Liver (tissue), 9 donors: ENCODE measurements around the gene PDLIM5. TPM values are rescaled to one million over a fixed set of nuclear protein-coding genes. Genes with fewer than 3 reads are reported as not detected.

ENCODE experiments used
- DNase-seq: peaks from one replicate; pipeline ENCODE4 v3.0.0-alpha.2; 2017; ENCODE audit warnings: low spot score
- H3K27ac ChIP-seq, 2 donors: one replicate each; pipeline ENCODE4 v1.7.0; 2013; ENCODE audit warnings: inconsistent platforms in 2 of 2, low read length in 2 of 2, control low read depth in 1 of 2, low read depth in 1 of 2, mild to moderate bottlenecking in 1 of 2
- H3K27me3 ChIP-seq, 4 donors: one replicate each; pipeline versions ENCODE4 v1.6.1 to v1.7.0; 2013; ENCODE audit warnings: low read length in 3 of 4, inconsistent platforms in 1 of 4, mild to moderate bottlenecking in 1 of 4, moderate library complexity in 1 of 4; ENCODE audit not compliant: control insufficient read depth in 4 of 4, insufficient read depth in 4 of 4
- H3K36me3 ChIP-seq, 4 donors: one replicate each; pipeline versions ENCODE4 v1.6.1 to v1.7.0; 2013; ENCODE audit warnings: low read length in 3 of 4, mild to moderate bottlenecking in 3 of 4, low read depth in 1 of 4, moderate library complexity in 1 of 4; ENCODE audit not compliant: control insufficient read depth in 4 of 4, insufficient read depth in 3 of 4
- H3K4me1 ChIP-seq, 4 donors: one replicate each; pipeline versions ENCODE4 v1.6.1 to v1.7.0; 2013; ENCODE audit warnings: low read length in 3 of 4, mild to moderate bottlenecking in 3 of 4, moderate library complexity in 1 of 4; ENCODE audit not compliant: control insufficient read depth in 4 of 4, insufficient read depth in 4 of 4
- H3K4me3 ChIP-seq, 3 donors: one replicate each; pipeline versions ENCODE4 v1.6.1 to v1.7.0; 2013; ENCODE audit warnings: low read length in 3 of 3, control low read depth in 1 of 3, low read depth in 1 of 3, mild to moderate bottlenecking in 1 of 3
- H3K9ac ChIP-seq, 2 donors: one replicate each; pipeline ENCODE4 v1.7.0; 2013; ENCODE audit warnings: low read length in 2 of 2, mild to moderate bottlenecking in 2 of 2, moderate library complexity in 2 of 2, control low read depth in 1 of 2, low read depth in 1 of 2
- H3K9me3 ChIP-seq, 4 donors: one replicate each; pipeline versions ENCODE4 v1.6.1 to v1.7.0; 2013; ENCODE audit warnings: low read length in 3 of 4; ENCODE audit not compliant: control insufficient read depth in 4 of 4
- EGR1 ChIP-seq, 2 donors: IDR thresholded peaks; 2 replicates each; pipeline ENCODE4 v1.6.1; 2016 to 2018; ENCODE audit warnings: antibody characterized with exemption in 2 of 2, low read depth in 2 of 2
- FOXA2 ChIP-seq: IDR thresholded peaks from 2 replicates; pipeline ENCODE4 v1.6.1; 2016; ENCODE audit warnings: antibody characterized with exemption
- GABPA ChIP-seq, 2 donors: IDR thresholded peaks in 1 of 2; conservative IDR thresholded peaks in 1 of 2; 2 replicates each; pipeline ENCODE4 v1.6.1; 2016; ENCODE audit warnings: antibody characterized with exemption in 2 of 2, mild to moderate bottlenecking in 1 of 2, moderate library complexity in 1 of 2
- HNF4A ChIP-seq, 2 donors: conservative IDR thresholded peaks; 2 replicates each; pipeline ENCODE4 v1.6.1; 2016; ENCODE audit warnings: antibody characterized with exemption in 2 of 2, mild to moderate bottlenecking in 2 of 2
- HNF4G ChIP-seq: IDR thresholded peaks from 2 replicates; pipeline ENCODE4 v1.6.1; 2016; ENCODE audit warnings: antibody characterized with exemption
- RAD21 ChIP-seq, 2 donors: IDR thresholded peaks; 2 replicates each; pipeline ENCODE4 v1.6.1; 2016; ENCODE audit warnings: antibody characterized with exemption in 2 of 2, mild to moderate bottlenecking in 2 of 2
- RXRA ChIP-seq, 2 donors: IDR thresholded peaks; 2 replicates each; pipeline ENCODE4 v1.6.1; 2017 to 2018; ENCODE audit warnings: antibody characterized with exemption in 2 of 2, mild to moderate bottlenecking in 1 of 2
- SP1 ChIP-seq: IDR thresholded peaks from 2 replicates; pipeline ENCODE4 v1.6.1; 2018; ENCODE audit warnings: antibody characterized with exemption, mild to moderate bottlenecking
- TAF1 ChIP-seq: conservative IDR thresholded peaks from 2 replicates; pipeline ENCODE4 v1.6.1; 2016; ENCODE audit warnings: antibody characterized with exemption, mild to moderate bottlenecking
- YY1 ChIP-seq: IDR thresholded peaks from 2 replicates; pipeline ENCODE4 v1.6.1; 2016; ENCODE audit warnings: antibody characterized with exemption, mild to moderate bottlenecking
- WGBS: extraction: QIAGEN DNeasy Blood & Tissue Kit; methylation state at CpG from one replicate; pipeline ENCODE4 v1.1.7; 2013; 5-methylcytosine and 5-hydroxymethylcytosine counted together
- polyA plus RNA-seq, 2 donors: library from polyadenylated mRNA; stranded (reverse) in 1 of 2; unstranded in 1 of 2; fragments of 200-250 nt in 1 of 2; fragments of >200 nt in 1 of 2; fragmentation: Nextera tagmentation in 1 of 2; extraction: Ambion mirVana in 1 of 2; gene quantifications; one replicate each; pipeline versions ENCODE4 v1.2.1 to v1.2.3, GENCODE V29; 2013 to 2015
- total RNA-seq, 2 donors: library from RNA; depleted of rRNA; stranded (reverse); fragments of >200 nt; gene quantifications; one replicate each; pipeline ENCODE4 v1.2.3, GENCODE V29; 2014
- TF ChIP-seq, protein P1 (sequence below): IDR thresholded peaks from 2 replicates; pipeline ENCODE4 v1.6.1; 2016; ENCODE audit warnings: antibody characterized with exemption
- TF ChIP-seq, protein P2 (sequence below): IDR thresholded peaks from 2 replicates; pipeline ENCODE4 v1.6.1; 2016; ENCODE audit warnings: antibody characterized with exemption
- TF ChIP-seq, protein P3 (sequence below): IDR thresholded peaks from 2 replicates; pipeline ENCODE4 v1.6.1; 2016; ENCODE audit warnings: antibody characterized with exemption
- TF ChIP-seq, protein P4 (sequence below): fragments of 150-350 bp; IDR thresholded peaks from 2 replicates; pipeline ENCODE4 v1.5.1; 2017; ENCODE audit warnings: improper control_type of control experiment, low read depth, low read length; ENCODE audit not compliant: missing input control
- TF ChIP-seq, protein P5 (sequence below): IDR thresholded peaks from 2 replicates; pipeline ENCODE4 v1.6.1; 2016; ENCODE audit warnings: antibody characterized with exemption, mild to moderate bottlenecking
- donor health status: healthy.
- donor health status: healthy.
- donor health status: healthy.
- donor health status: healthy.
- donor health status: healthy.

PDLIM5 gene
- total and polyA plus RNA-seq, 4 donors = 19.1 to 114 (median 67.8) TPM

DNA sequence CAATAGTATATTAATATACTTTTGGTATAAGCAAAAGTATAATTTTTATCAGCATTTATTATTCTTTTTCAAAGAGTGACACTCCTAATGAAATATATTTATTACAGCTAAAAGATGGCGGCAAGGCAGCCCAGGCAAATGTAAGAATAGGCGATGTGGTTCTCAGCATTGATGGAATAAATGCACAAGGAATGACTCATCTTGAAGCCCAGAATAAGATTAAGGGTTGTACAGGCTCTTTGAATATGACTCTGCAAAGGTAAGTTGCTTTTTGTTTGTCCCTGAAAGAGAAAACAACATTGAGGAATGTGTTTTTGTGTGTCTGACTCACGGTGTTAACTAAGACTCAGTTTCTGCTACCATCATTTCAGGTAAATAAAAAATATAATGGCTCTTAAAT lies 71.9 kb downstream of the PDLIM5 start:
- Histone ChIP-seq H3K9ac (no peak overlapping the region), H3K4me3 (no peak overlapping the region), H3K27ac (no peak overlapping the region), H3K4me1 (peaks cover 7 to 41% (median 17%) of the 10 kb centered on the region in 4 donors), H3K27me3 (no peaks in the 10 kb centered on the region), H3K36me3 (peaks cover 0 to 4% (median 2%) of the 10 kb centered on the region in 4 donors), H3K9me3 (no peaks in the 10 kb centered on the region)
- TF ChIP-seq, protein P1, sequence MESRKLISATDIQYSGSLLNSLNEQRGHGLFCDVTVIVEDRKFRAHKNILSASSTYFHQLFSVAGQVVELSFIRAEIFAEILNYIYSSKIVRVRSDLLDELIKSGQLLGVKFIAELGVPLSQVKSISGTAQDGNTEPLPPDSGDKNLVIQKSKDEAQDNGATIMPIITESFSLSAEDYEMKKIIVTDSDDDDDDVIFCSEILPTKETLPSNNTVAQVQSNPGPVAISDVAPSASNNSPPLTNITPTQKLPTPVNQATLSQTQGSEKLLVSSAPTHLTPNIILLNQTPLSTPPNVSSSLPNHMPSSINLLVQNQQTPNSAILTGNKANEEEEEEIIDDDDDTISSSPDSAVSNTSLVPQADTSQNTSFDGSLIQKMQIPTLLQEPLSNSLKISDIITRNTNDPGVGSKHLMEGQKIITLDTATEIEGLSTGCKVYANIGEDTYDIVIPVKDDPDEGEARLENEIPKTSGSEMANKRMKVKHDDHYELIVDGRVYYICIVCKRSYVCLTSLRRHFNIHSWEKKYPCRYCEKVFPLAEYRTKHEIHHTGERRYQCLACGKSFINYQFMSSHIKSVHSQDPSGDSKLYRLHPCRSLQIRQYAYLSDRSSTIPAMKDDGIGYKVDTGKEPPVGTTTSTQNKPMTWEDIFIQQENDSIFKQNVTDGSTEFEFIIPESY = no peak
- TF ChIP-seq GABPA (IDR thresholded peaks at IDR 0.05 in 1 of 2, conservative IDR thresholded peaks at IDR 0.05 in 1 of 2) (no peak), YY1 (no peak), EGR1 (IDR thresholded peaks at IDR 0.05; ENCODE audit: low read depth in 2 of 2) (no peak), SP1 (no peak), RXRA (IDR thresholded peaks at IDR 0.05) (no peak), FOXA2 (no peak), HNF4A (conservative IDR thresholded peaks at IDR 0.05) (no peak), HNF4G (no peak), TAF1 (no peak), RAD21 (IDR thresholded peaks at IDR 0.05) (no peak)
- TF ChIP-seq, protein P2, sequence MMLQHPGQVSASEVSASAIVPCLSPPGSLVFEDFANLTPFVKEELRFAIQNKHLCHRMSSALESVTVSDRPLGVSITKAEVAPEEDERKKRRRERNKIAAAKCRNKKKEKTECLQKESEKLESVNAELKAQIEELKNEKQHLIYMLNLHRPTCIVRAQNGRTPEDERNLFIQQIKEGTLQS = no peak
- TF ChIP-seq, protein P3, sequence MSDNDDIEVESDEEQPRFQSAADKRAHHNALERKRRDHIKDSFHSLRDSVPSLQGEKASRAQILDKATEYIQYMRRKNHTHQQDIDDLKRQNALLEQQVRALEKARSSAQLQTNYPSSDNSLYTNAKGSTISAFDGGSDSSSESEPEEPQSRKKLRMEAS = no peak
- TF ChIP-seq, protein P4, sequence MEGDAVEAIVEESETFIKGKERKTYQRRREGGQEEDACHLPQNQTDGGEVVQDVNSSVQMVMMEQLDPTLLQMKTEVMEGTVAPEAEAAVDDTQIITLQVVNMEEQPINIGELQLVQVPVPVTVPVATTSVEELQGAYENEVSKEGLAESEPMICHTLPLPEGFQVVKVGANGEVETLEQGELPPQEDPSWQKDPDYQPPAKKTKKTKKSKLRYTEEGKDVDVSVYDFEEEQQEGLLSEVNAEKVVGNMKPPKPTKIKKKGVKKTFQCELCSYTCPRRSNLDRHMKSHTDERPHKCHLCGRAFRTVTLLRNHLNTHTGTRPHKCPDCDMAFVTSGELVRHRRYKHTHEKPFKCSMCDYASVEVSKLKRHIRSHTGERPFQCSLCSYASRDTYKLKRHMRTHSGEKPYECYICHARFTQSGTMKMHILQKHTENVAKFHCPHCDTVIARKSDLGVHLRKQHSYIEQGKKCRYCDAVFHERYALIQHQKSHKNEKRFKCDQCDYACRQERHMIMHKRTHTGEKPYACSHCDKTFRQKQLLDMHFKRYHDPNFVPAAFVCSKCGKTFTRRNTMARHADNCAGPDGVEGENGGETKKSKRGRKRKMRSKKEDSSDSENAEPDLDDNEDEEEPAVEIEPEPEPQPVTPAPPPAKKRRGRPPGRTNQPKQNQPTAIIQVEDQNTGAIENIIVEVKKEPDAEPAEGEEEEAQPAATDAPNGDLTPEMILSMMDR = no peak
- TF ChIP-seq, protein P5, sequence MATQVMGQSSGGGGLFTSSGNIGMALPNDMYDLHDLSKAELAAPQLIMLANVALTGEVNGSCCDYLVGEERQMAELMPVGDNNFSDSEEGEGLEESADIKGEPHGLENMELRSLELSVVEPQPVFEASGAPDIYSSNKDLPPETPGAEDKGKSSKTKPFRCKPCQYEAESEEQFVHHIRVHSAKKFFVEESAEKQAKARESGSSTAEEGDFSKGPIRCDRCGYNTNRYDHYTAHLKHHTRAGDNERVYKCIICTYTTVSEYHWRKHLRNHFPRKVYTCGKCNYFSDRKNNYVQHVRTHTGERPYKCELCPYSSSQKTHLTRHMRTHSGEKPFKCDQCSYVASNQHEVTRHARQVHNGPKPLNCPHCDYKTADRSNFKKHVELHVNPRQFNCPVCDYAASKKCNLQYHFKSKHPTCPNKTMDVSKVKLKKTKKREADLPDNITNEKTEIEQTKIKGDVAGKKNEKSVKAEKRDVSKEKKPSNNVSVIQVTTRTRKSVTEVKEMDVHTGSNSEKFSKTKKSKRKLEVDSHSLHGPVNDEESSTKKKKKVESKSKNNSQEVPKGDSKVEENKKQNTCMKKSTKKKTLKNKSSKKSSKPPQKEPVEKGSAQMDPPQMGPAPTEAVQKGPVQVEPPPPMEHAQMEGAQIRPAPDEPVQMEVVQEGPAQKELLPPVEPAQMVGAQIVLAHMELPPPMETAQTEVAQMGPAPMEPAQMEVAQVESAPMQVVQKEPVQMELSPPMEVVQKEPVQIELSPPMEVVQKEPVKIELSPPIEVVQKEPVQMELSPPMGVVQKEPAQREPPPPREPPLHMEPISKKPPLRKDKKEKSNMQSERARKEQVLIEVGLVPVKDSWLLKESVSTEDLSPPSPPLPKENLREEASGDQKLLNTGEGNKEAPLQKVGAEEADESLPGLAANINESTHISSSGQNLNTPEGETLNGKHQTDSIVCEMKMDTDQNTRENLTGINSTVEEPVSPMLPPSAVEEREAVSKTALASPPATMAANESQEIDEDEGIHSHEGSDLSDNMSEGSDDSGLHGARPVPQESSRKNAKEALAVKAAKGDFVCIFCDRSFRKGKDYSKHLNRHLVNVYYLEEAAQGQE = no peak
- WGBS = 99% methylated on average over 3 of the region's 3 CpGs
- DNase-seq = no peak
